BJ (cell line): ENCODE measurements around the gene TYW1B. TPM values are rescaled to one million over a fixed set of nuclear protein-coding genes. Genes with fewer than 3 reads are reported as not detected.
"Not testable (repeated sequence)": the region's sequence is repeated elsewhere in the genome, so short reads cannot be mapped to it uniquely, and the experiment has no call there.

Experiments used
- CTCF ChIA-PET: fragments of 350-600 bp; formaldehyde crosslinking; extraction: SDS; loops from one replicate; lab custom pipeline; 2021; ENCODE audit warnings: antibody characterized with exemption, inconsistent platforms; lab: Yijun Ruan, JAX
- POLR2A ChIA-PET: fragments of 300-600 bp; sonication (Branson Sonifier 250); formaldehyde crosslinking; extraction: SDS; loops from one replicate; lab custom pipeline; 2021; ENCODE audit warnings: antibody characterized with exemption; lab: Charles Lee
- DNase-seq: peaks from one replicate; pipeline ENCODE4 v3.0.0-alpha.2; 2011; ENCODE audit warnings: low read depth
- H3K27me3 ChIP-seq: 2 replicates; pipeline ENCODE4 v1.6.0; 2011; ENCODE audit warnings: low read length; ENCODE audit not compliant: control insufficient read depth, insufficient read depth
- H3K36me3 ChIP-seq: 2 replicates; pipeline ENCODE4 v1.5.1; 2011; ENCODE audit warnings: low read length; ENCODE audit not compliant: control insufficient read depth, insufficient read depth
- H3K4me3 ChIP-seq: 2 replicates; pipeline ENCODE4 v1.5.1; 2011; ENCODE audit warnings: low read depth, mild to moderate bottlenecking, control low read depth, low read length
- CTCF ChIP-seq: IDR thresholded peaks from 2 replicates; pipeline ENCODE4 v1.5.1; 2011; ENCODE audit warnings: low read depth, mild to moderate bottlenecking, control low read depth, inconsistent platforms, low read length, moderate library complexity; ENCODE audit not compliant: insufficient read depth
- polyA plus RNA-seq: library from polyadenylated mRNA; depleted of rRNA; stranded (reverse); fragments of >200 nt; gene quantifications from 2 replicates; pipeline ENCODE4 v1.2.3, GENCODE V29; 2011

Gene TYW1B
- polyA plus RNA-seq, 1 experiment = 0.37 TPM

- no peak for TF ChIP-seq CTCF
- Histone ChIP-seq H3K27me3 (no peaks in the 10 kb centered on the region), H3K4me3 (no peak overlapping the region), H3K36me3 (no peaks in the 10 kb centered on the region)
- CTCF ChIA-PET = no interaction called here
- POLR2A ChIA-PET = no interaction called here
- DNase-seq = no peak
These were observed 42.6 kb downstream of the TYW1B start for GRCh38 chr7:72785166-72785955.

- H3K27me3 ChIP-seq, H3K36me3 ChIP-seq, H3K4me3 ChIP-seq, CTCF ChIA-PET: not testable (repeated sequence)
- DNase-seq = peak; percentile 39
- POLR2A ChIA-PET = interaction anchor here (0.6 kb wide), 1 partner anchor 18 kb away, joined by 3 read pairs; no protein-coding TSS in a partner anchor
These were observed 44.2 kb downstream of the TYW1B start for GRCh38 chr7:72783601-72784370.

- no peak overlapping the region for H3K4me3 ChIP-seq
- no peaks in the 10 kb centered on the region for H3K36me3 ChIP-seq
- ChIA-PET POLR2A (no interaction called here), CTCF (no interaction called here)
- H3K27me3 ChIP-seq = no peaks in the 10 kb centered on the region
- DNase-seq = no peak
- no peak for TF ChIP-seq CTCF
These were observed 46.4 kb downstream of the TYW1B start for GRCh38 chr7:72781631-72782030.

GRCh38 chr7:72781161-72781560 lies 46.8 kb downstream of the TYW1B start:
- no peak for TF ChIP-seq CTCF
- CTCF ChIA-PET = no interaction called here
- no peak overlapping the region for H3K4me3 ChIP-seq
- no peaks in the 10 kb centered on the region for H3K36me3 ChIP-seq
- POLR2A ChIA-PET = no interaction called here
- H3K27me3 ChIP-seq = no peaks in the 10 kb centered on the region
- DNase-seq = no peak

GRCh38 chr7:72780289-72780894 lies 47.6 kb downstream of the TYW1B start:
- POLR2A ChIA-PET, H3K4me3 ChIP-seq, CTCF ChIA-PET, DNase-seq, H3K36me3 ChIP-seq, H3K27me3 ChIP-seq: not testable (repeated sequence)

- H3K36me3 ChIP-seq, H3K4me3 ChIP-seq, H3K27me3 ChIP-seq, DNase-seq, POLR2A ChIA-PET: not testable (repeated sequence)
- CTCF ChIA-PET = interaction anchor here (0.6 kb wide), 1 partner anchor 83 kb away, joined by 4 read pairs; no protein-coding TSS in a partner anchor
These were observed 50.8 kb downstream of the TYW1B start for GRCh38 chr7:72777167-72777566.

GRCh38 chr7:72772627-72773026 lies 55.4 kb downstream of the TYW1B start:
- H3K36me3 ChIP-seq, POLR2A ChIA-PET, H3K27me3 ChIP-seq, DNase-seq, CTCF ChIA-PET, H3K4me3 ChIP-seq: not testable (repeated sequence)

GRCh38 chr7:72766994-72767393 lies 61.0 kb downstream of the TYW1B start:
- H3K27me3 ChIP-seq, DNase-seq, POLR2A ChIA-PET, CTCF ChIA-PET, H3K4me3 ChIP-seq, H3K36me3 ChIP-seq: not testable (repeated sequence)
